ENCODE data around the gene NEDD4. TPM values are rescaled to one million over a fixed set of nuclear protein-coding genes. Genes with fewer than 3 reads are reported as not detected.
A peak's percentile ranks its signal among the peaks of the same experiment; 100 is the strongest.

The NEDD4 gene
- total and polyA plus RNA-seq, 2 of the 4 experiments (the other 2 are of a cell fraction): 27.4 to 80.7 TPM

DNA sequence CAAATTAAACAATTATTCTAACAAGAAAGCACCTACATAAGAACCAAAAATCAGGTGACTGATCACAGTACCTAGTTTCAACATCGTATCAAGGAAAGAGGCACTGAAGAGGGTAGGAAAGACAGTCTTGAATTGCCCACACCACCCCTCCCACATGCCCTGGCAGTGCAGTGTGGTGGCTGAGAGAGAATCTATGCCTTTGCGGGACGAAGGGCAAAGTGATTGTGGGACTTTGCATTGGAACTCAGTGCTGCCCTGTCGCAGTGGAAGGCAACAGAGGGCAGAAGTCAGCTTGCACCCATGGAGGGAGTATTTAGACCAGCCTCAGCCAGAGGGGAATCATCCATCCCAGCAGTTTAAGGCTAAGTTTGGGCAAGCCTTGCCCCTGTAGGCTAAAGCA lies 24.5 kb downstream of the NEDD4 start:
- Histone ChIP-seq H3K14ac (replicated peaks; ENCODE audit: low read depth, low read length) (no peak overlapping the region), H3K27ac (ENCODE audit: insufficient read depth, low read length) (no peak overlapping the region), H3K9me3 (ENCODE audit: control insufficient read depth, insufficient read depth, low read length) (no peaks in the 10 kb centered on the region), H4K20me1 (ENCODE audit: insufficient read depth, low read length) (peaks cover 8% of the 10 kb centered on the region; the same call in 1 of the 2 replicates), H3K23ac (ENCODE audit: low read depth, low read length) (no peak overlapping the region), H2BK15ac (ENCODE audit: low read depth, low read length) (no peak overlapping the region), H3K4ac (ENCODE audit: low read depth, low read length) (no peak overlapping the region), H4K5ac (ENCODE audit: low read depth, low read length) (no peak overlapping the region), H3K9ac (ENCODE audit: low read depth, low read length) (no peak overlapping the region), H3K27me3 (ENCODE audit: control insufficient read depth, insufficient read depth, low read length) (no peaks in the 10 kb centered on the region), H3K9me1 (ENCODE audit: insufficient read depth, low read length) (peaks cover 5% of the 10 kb centered on the region; the same call in 1 of the 2 replicates), H3K79me1 (ENCODE audit: low read depth in 1 of 2, low read length in 2 of 2) (peaks cover 7 to 54% of the 10 kb centered on the region in 2 experiments; a peak in 3 of 4 replicates), H2AK5ac (ENCODE audit: low read depth, low read length) (no peak overlapping the region; the same call in 1 of the 2 replicates), H4K8ac (ENCODE audit: low read depth in 2 of 2, low read length in 2 of 2) (no peak overlapping the region), H3K36me3 (ENCODE audit: control insufficient read depth, insufficient read depth, low read length) (peaks cover 3% of the 10 kb centered on the region; the same call in 1 of the 2 replicates), H3K4me1 (ENCODE audit: control insufficient read depth, insufficient read depth, low read length) (peaks cover 2% of the 10 kb centered on the region; the same call in 1 of the 2 replicates), H3K4me2 (ENCODE audit: low read depth, low read length) (no peak overlapping the region), H2AK9ac (replicated peaks; ENCODE audit: low read depth, low read length, poor library complexity) (no peak overlapping the region), H2BK120ac (ENCODE audit: low read depth, low read length) (no peak overlapping the region), H2AFZ (replicated peaks; ENCODE audit: low read length, poor library complexity) (no peak overlapping the region), H2BK5ac (ENCODE audit: low read depth, low read length, poor library complexity, severe bottlenecking) (peak overlapping the region; percentile 23), H3K18ac (ENCODE audit: low read depth, low read length) (no peak overlapping the region), H4K91ac (ENCODE audit: insufficient read depth, low read depth, low read length) (no peak overlapping the region), H3K56ac (ENCODE audit: extremely low read depth, insufficient read depth, low read length) (no peak overlapping the region), H3K4me3 (ENCODE audit: insufficient read depth, low read depth, low read length) (no peak overlapping the region), H2BK20ac (ENCODE audit: low read depth, low read length) (no peak overlapping the region)
- DNase-seq (no peak), ATAC-seq (ENCODE audit: low read depth) (no peak)
- ChIA-PET POLR2A (ENCODE audit: unreplicated experiment) (no interaction called here), CTCF (no interaction called here)
- WGBS, 2 experiments (ENCODE audit: extremely low coverage in 2 of 2, insufficient read length in 1 of 2): no CpG with 5 or more reads among the region's 4 CpGs
- TF ChIP-seq MAZ (IDR thresholded peaks at IDR 0.05; ENCODE audit: borderline replicate concordance, low read depth, low read length) (no peak), SMC3 (IDR thresholded peaks at IDR 0.05; ENCODE audit: low read depth, low read length) (no peak), RAD21 (IDR thresholded peaks at IDR 0.05; ENCODE audit: low read length) (no peak), BHLHE40 (IDR thresholded peaks at IDR 0.05; ENCODE audit: low read depth, low read length) (no peak), POLR2A (IDR thresholded peaks at IDR 0.05; ENCODE audit: low read depth, low read length) (no peak), FOS (IDR thresholded peaks at IDR 0.05; ENCODE audit: low read depth, low read length) (no peak), ELK1 (IDR thresholded peaks at IDR 0.05; ENCODE audit: borderline replicate concordance, low read depth, low read length) (no peak), NFE2L2 (IDR thresholded peaks at IDR 0.05; ENCODE audit: low read depth, low read length) (no peak), RFX5 (IDR thresholded peaks at IDR 0.05; ENCODE audit: low read depth, low read length) (no peak), MXI1 (IDR thresholded peaks at IDR 0.05; ENCODE audit: borderline replicate concordance, low read depth, low read length) (no peak), MAFK (IDR thresholded peaks at IDR 0.05; ENCODE audit: low read depth, low read length) (no peak), CEBPB (IDR thresholded peaks at IDR 0.05; ENCODE audit: low read depth, low read length) (no peak), RCOR1 (IDR thresholded peaks at IDR 0.05; ENCODE audit: insufficient replicate concordance, low read length) (no peak), CHD1 (IDR thresholded peaks at IDR 0.05; ENCODE audit: low read depth, low read length) (no peak)
- TF ChIP-seq, protein P1, sequence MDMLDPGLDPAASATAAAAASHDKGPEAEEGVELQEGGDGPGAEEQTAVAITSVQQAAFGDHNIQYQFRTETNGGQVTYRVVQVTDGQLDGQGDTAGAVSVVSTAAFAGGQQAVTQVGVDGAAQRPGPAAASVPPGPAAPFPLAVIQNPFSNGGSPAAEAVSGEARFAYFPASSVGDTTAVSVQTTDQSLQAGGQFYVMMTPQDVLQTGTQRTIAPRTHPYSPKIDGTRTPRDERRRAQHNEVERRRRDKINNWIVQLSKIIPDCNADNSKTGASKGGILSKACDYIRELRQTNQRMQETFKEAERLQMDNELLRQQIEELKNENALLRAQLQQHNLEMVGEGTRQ (IDR thresholded peaks at IDR 0.05; ENCODE audit: low read depth, low read length): no peak
- in situ Hi-C loops (cut with MboI; ENCODE audit: low sequenced_read_pairs): no loop called here
- dilution Hi-C loops (cut with HindIII; ENCODE audit: low sequenced_read_pairs, unreplicated experiment): no loop called here
- intact Hi-C loops (cut with micrococcal nuclease): no loop called here
- BruUV-seq (replicated peaks): no TSS peak

Measured in IMR-90 (cell line).